ENCODE measurements around the gene GIGYF2. TPM values are rescaled to one million over a fixed set of nuclear protein-coding genes. Genes with fewer than 3 reads are reported as not detected.

Gene GIGYF2
- total and polyA plus RNA-seq, 12 donors: 9.9 to 71.7 (median 66.1) TPM

DNA sequence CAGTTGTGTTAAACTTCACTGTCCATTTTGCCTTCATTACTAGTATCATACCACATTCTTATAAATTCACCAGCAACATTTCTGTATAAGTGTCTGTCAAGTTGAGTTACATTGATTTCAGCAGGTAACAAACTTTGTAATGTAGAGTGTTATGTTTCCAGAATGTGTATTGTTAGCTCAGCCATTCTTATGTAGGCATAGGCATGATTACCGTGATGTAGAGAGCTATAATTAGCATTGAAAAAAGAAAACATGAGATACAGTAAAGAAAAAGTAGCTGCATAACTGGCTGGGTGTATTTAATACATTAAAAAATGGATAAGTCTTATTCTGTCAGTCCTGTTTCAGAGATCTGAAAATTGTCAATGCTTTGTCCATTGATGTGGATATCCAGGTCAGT is 70.7 kb downstream of the GIGYF2 start:
- DNase-seq: no peak
- peaks cover 0 to 4% (median 0%) of the 10 kb centered on the region in 9 donors for H3K4me1 ChIP-seq
- no peak overlapping the region for H3K4me3 ChIP-seq
- WGBS, 2 donors: 53 to 59% methylated on average over 1 of the region's 1 CpG
- peaks cover 0 to 96% (median 25%) of the 10 kb centered on the region in 9 donors for H3K36me3 ChIP-seq
- TF ChIP-seq CTCF (IDR thresholded peaks at IDR 0.05): no peak
- H3K27me3 ChIP-seq: no peaks in the 10 kb centered on the region
- no peaks in the 10 kb centered on the region for H3K9me3 ChIP-seq
- no peak for ATAC-seq
- no peak overlapping the region for H3K27ac ChIP-seq
- intact Hi-C loops (cut with DNase I): loop anchor here in 1 of 10 donors (10.0 kb wide), 1 partner anchor 487 kb away; the partner anchor contains the start of gene ATG16L1

DNA sequence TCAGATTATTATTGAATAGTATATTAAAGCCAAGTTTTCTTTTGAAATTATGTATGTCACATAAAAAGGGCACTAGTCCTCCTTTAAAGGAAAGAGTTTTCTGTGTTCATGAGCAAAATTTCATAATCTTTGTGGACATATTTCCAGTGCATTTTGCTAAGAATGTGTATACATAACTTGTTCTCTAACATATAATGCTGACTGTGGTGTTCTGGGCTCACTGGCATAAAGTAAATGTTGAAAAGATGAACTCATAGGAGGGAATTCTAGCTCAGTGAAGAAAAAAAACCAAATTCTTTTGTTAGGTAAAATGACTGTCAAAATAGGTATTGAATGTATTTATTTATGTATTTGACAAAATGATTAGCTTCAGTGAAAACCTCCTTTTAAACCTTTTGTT is 73.1 kb downstream of the GIGYF2 start:
- ATAC-seq: no peak
- no peak for DNase-seq
- peaks cover 0 to 4% (median 0%) of the 10 kb centered on the region in 9 donors for H3K4me1 ChIP-seq
- no peak for TF ChIP-seq CTCF (IDR thresholded peaks at IDR 0.05)
- intact Hi-C loops (cut with DNase I): no loop called here
- no peak overlapping the region for H3K4me3 ChIP-seq
- no peaks in the 10 kb centered on the region for H3K27me3 ChIP-seq
- no peaks in the 10 kb centered on the region for H3K9me3 ChIP-seq
- peaks cover 0 to 93% (median 12%) of the 10 kb centered on the region in 9 donors for H3K36me3 ChIP-seq
- no peak overlapping the region for H3K27ac ChIP-seq

DNA sequence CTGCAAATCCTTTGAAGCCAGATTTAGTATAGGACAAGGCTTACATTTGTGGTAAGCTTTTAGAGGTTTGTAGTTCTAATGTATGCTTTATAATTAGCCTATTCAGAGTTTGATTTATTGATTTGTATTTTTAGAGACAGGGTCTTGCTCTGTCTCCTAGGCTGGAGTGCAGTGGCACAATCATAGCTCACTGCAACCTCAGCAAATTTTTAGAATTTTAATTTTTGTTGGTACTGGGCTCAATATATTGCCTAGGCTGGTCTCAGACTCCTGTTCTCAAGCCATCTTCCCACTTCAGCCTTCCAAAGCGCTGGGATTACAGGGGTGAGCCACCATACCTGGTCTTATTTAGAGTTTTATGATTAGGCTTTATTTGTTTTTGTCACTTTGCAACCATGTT is 74.7 kb downstream of the GIGYF2 start:
- Histone ChIP-seq H3K27ac (no peak overlapping the region), H3K27me3 (no peaks in the 10 kb centered on the region), H3K36me3 (peaks cover 0 to 89% (median 12%) of the 10 kb centered on the region in 9 donors), H3K4me1 (peaks cover 0 to 4% (median 0%) of the 10 kb centered on the region in 9 donors), H3K4me3 (no peak overlapping the region), H3K9me3 (no peaks in the 10 kb centered on the region)
- no peak for TF ChIP-seq CTCF (IDR thresholded peaks at IDR 0.05)
- ATAC-seq (no peak), DNase-seq (no peak)
- intact Hi-C loops (cut with DNase I): no loop called here
- 93 to 100% methylated on average over 1 of the region's 1 CpG for whole genome bisulfite sequencing, 2 donors

GRCh38 chr2:232772531-232772930 is 75.4 kb downstream of the GIGYF2 start:
- ATAC-seq: no peak
- 94 to 96% methylated on average over 2 of the region's 2 CpGs for WGBS, 2 donors

More at GRCh38 chr2:232772531-232772930, 75.4 kb downstream of the GIGYF2 start:
- DNase-seq: no peak
- H3K4me1 ChIP-seq: peaks cover 0 to 4% (median 0%) of the 10 kb centered on the region in 9 donors
- H3K36me3 ChIP-seq: peaks cover 0 to 88% (median 12%) of the 10 kb centered on the region in 9 donors
- TF ChIP-seq CTCF (IDR thresholded peaks at IDR 0.05): no peak
- H3K9me3 ChIP-seq: no peaks in the 10 kb centered on the region
- intact Hi-C loops (cut with DNase I): no loop called here
- no peak overlapping the region for H3K27ac ChIP-seq
- no peaks in the 10 kb centered on the region for H3K27me3 ChIP-seq
- H3K4me3 ChIP-seq: no peak overlapping the region
